A673 (cell line): Measurements from ENCODE around the gene WIPF1.

Experiments used
- CTCF ChIP-seq: fragments of 300-800, 200-600 bp; sonication (generic); conservative IDR thresholded peaks from 2 replicates; pipeline ENCODE4 v1.5.1; 2017; ENCODE audit warnings: low read depth, mild to moderate bottlenecking, antibody characterized with exemption, low read length, moderate library complexity, mixed read lengths
- EZH2 ChIP-seq: fragments of 200-600 bp; sonication (generic); IDR thresholded peaks from 2 replicates; pipeline ENCODE4 v1.6.1; 2017; ENCODE audit warnings: borderline replicate concordance, low read depth, mild to moderate bottlenecking, mixed read lengths, antibody characterized with exemption, low read length; ENCODE audit not compliant: poor library complexity, severe bottlenecking

- TF ChIP-seq CTCF: no peak
- no peak for TF ChIP-seq EZH2
These were observed 11.8 kb downstream of the WIPF1 start for GRCh38 chr2:174585657-174586252.
